GM10266 (cell line): ENCODE measurements around the gene ZBTB46.
A peak's percentile ranks its signal among the peaks of the same experiment; 100 is the strongest.

ENCODE experiments used
- DNase-seq: peaks from one replicate; pipeline ENCODE4 v3.0.0; 2012; ENCODE audit errors: extremely low spot score
- TF ChIP-seq, protein P1 (sequence below): IDR thresholded peaks from 2 replicates; pipeline ENCODE4 v1.5.1; 2012; ENCODE audit warnings: mild to moderate bottlenecking, low read depth; ENCODE audit not compliant: control insufficient read depth, insufficient read depth; ENCODE audit errors: missing control alignments

ZBTB46 gene

GRCh38 chr20:63743210-63743970 lies 87.7 kb downstream of the ZBTB46 start:
- TF ChIP-seq, protein P1, sequence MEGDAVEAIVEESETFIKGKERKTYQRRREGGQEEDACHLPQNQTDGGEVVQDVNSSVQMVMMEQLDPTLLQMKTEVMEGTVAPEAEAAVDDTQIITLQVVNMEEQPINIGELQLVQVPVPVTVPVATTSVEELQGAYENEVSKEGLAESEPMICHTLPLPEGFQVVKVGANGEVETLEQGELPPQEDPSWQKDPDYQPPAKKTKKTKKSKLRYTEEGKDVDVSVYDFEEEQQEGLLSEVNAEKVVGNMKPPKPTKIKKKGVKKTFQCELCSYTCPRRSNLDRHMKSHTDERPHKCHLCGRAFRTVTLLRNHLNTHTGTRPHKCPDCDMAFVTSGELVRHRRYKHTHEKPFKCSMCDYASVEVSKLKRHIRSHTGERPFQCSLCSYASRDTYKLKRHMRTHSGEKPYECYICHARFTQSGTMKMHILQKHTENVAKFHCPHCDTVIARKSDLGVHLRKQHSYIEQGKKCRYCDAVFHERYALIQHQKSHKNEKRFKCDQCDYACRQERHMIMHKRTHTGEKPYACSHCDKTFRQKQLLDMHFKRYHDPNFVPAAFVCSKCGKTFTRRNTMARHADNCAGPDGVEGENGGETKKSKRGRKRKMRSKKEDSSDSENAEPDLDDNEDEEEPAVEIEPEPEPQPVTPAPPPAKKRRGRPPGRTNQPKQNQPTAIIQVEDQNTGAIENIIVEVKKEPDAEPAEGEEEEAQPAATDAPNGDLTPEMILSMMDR: no peak
- no peak for DNase-seq

- TF ChIP-seq, protein P1: no peak
- DNase-seq: no peak
Measured at GRCh38 chr20:63742381-63743024, 88.6 kb downstream of the ZBTB46 start.

DNA sequence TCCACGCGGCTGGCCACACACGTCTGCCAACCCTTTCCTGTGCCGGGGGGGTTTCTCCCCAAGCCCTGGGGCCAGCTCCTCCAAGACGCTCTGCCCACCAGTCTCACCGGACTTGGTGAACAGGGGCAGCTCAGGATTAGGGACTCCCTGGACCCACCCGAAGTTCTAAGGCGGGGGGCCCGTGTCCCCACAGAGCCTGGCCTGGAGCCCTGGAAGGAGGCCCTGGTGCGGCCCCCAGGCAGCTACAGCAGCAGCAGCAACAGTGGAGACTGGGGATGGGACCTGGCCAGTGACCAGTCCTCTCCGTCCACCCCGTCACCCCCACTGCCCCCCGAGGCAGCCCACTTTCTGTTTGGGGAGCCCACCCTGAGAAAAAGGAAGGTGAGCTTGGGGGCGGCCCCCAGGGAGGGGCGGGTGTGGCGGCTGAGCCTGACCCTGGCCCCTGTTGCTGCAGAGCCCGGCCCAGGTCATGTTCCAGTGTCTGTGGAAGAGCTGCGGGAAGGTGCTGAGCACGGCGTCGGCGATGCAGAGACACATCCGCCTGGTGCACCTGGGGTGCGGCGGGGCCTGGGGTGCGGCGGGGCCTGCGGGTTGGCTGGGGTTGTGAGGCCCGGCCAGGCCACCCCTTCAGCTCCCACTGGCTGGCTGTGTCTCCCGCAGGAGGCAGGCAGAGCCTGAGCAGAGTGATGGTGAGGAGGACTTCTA lies 89.2 kb downstream of the ZBTB46 start:
- DNase-seq: no peak
- TF ChIP-seq, protein P1: no peak

GRCh38 chr20:63741354-63741675 lies 89.7 kb downstream of the ZBTB46 start:
- TF ChIP-seq, protein P1: no peak
- peak; percentile 42 for DNase-seq

DNA sequence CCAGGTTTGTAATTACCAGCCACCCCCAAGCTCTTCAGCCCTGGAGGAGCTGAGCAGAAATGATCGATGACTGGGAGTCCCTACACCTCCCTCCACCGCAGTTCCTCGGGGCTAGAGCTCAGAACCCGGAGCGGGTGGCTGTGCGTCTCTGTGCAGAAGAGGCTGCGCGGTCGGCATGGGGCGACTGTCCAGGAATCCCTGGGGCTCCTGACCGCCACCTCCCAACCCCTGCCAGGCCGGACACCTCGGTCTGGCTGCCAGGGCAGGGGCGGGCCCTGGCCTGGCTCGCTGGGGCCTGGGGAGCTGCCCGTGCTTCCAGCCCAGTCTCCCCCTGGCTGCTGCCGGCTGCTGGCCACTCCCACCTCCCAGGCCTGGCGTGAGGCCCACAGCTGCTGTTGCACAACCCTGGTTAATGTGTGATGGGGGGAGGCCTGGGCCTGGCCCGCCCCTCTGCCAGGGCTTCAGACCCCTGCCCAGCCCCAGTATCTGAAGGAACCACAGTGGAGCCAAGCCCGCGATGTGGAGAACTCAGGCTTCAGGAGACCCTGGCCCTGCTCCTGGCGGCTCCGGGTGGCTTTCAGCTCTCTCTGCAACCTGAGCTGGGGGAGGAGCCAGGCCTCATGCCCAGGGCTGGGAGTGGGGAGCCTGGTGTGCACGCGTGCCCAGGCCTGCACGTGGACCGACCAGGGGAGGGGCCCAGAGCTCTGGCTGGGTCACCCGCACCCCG lies 90.3 kb downstream of the ZBTB46 start:
- DNase-seq: peak; percentile 74
- TF ChIP-seq, protein P1: no peak

DNA sequence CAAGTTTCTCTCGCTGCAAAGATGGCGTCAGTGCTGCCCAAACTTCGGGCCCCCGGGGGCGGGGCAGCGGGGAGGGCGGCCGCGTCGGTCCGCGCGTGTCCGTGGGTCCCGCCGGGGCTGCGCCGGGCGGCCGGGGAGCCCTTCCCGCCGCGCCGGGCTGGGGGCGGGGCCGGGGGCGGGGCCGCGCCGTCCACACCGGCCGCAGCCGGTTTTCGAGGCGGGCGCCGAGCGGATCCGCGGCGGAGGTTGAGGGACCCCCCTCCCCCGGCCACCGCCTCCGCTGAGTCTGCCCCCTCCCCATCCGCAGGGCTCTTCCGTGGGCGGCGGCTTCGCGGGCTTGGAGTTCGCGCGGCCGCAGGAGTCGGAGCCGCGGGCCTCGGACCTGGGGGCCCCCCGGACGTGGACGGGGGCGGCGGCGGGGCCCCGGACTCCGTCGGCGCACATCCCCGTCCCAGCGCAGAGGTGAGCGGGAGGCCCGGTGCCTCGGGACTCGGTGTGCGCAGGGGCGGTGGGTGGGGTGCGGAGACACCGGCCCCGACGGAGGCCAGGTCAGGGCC lies 90.9 kb downstream of the ZBTB46 start:
- TF ChIP-seq, protein P1: no peak
- DNase-seq: peak; percentile 83
